ENCODE data around the gene HOXD13. TPM values are rescaled to one million over a fixed set of nuclear protein-coding genes. Genes with fewer than 3 reads are reported as not detected.

The HOXD13 gene
- polyA plus RNA-seq, 1 donor from 2014 or later, result not detected

GRCh38 chr2:176087330-176088047 lies 5.0 kb upstream of the HOXD13 start:
- H3K4me3 ChIP-seq (ENCODE audit: low read length), result peak overlapping the region; percentile 58
- H3K27me3 ChIP-seq (ENCODE audit: insufficient read depth, low read depth, low read length), result peaks cover 100% of the 10 kb centered on the region
- no peaks in the 10 kb centered on the region for H3K79me2 ChIP-seq (replicated peaks; ENCODE audit: insufficient read depth, low read length)
- no peak overlapping the region for H3K9ac ChIP-seq (ENCODE audit: low read length)
- no peaks in the 10 kb centered on the region for H3K36me3 ChIP-seq (ENCODE audit: insufficient read depth, low read length)
- H3K9me3 ChIP-seq (ENCODE audit: low read length), result peaks cover 4% of the 10 kb centered on the region
- H4K20me1 ChIP-seq (ENCODE audit: insufficient read depth), result no peaks in the 10 kb centered on the region
- no peak overlapping the region for H3K27ac ChIP-seq (ENCODE audit: low read length)
- H3K9me2 ChIP-seq (ENCODE audit: insufficient read depth, low read length), result no peaks in the 10 kb centered on the region
- TF ChIP-seq EP300 (conservative IDR thresholded peaks at IDR 0.05; ENCODE audit: poor library complexity, severe bottlenecking) (no peak), SMC3 (conservative IDR thresholded peaks at IDR 0.05; ENCODE audit: poor library complexity) (no peak), POLR2AphosphoS5 (IDR thresholded peaks at IDR 0.05) (no peak), MXI1 (conservative IDR thresholded peaks at IDR 0.05; ENCODE audit: poor library complexity, severe bottlenecking) (no peak), CTCF (IDR thresholded peaks at IDR 0.05; ENCODE audit: poor library complexity, severe bottlenecking) (no peak), RAD21 (conservative IDR thresholded peaks at IDR 0.05) (no peak), TAF1 (IDR thresholded peaks at IDR 0.05; ENCODE audit: low read depth) (no peak), EZH2 (IDR thresholded peaks at IDR 0.05; ENCODE audit: borderline replicate concordance, insufficient read depth, low read length, poor library complexity, severe bottlenecking) (no peak)
- TF ChIP-seq, protein P1, sequence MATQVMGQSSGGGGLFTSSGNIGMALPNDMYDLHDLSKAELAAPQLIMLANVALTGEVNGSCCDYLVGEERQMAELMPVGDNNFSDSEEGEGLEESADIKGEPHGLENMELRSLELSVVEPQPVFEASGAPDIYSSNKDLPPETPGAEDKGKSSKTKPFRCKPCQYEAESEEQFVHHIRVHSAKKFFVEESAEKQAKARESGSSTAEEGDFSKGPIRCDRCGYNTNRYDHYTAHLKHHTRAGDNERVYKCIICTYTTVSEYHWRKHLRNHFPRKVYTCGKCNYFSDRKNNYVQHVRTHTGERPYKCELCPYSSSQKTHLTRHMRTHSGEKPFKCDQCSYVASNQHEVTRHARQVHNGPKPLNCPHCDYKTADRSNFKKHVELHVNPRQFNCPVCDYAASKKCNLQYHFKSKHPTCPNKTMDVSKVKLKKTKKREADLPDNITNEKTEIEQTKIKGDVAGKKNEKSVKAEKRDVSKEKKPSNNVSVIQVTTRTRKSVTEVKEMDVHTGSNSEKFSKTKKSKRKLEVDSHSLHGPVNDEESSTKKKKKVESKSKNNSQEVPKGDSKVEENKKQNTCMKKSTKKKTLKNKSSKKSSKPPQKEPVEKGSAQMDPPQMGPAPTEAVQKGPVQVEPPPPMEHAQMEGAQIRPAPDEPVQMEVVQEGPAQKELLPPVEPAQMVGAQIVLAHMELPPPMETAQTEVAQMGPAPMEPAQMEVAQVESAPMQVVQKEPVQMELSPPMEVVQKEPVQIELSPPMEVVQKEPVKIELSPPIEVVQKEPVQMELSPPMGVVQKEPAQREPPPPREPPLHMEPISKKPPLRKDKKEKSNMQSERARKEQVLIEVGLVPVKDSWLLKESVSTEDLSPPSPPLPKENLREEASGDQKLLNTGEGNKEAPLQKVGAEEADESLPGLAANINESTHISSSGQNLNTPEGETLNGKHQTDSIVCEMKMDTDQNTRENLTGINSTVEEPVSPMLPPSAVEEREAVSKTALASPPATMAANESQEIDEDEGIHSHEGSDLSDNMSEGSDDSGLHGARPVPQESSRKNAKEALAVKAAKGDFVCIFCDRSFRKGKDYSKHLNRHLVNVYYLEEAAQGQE (IDR thresholded peaks at IDR 0.05; ENCODE audit: borderline replicate concordance), result no peak
- no peak overlapping the region for H3K4me2 ChIP-seq (ENCODE audit: low read length)
- no peaks in the 10 kb centered on the region for H3F3A ChIP-seq (ENCODE audit: insufficient read depth, low read length, poor library complexity, severe bottlenecking)
- no peak overlapping the region for H2AFZ ChIP-seq (ENCODE audit: low read depth, low read length)

DNA sequence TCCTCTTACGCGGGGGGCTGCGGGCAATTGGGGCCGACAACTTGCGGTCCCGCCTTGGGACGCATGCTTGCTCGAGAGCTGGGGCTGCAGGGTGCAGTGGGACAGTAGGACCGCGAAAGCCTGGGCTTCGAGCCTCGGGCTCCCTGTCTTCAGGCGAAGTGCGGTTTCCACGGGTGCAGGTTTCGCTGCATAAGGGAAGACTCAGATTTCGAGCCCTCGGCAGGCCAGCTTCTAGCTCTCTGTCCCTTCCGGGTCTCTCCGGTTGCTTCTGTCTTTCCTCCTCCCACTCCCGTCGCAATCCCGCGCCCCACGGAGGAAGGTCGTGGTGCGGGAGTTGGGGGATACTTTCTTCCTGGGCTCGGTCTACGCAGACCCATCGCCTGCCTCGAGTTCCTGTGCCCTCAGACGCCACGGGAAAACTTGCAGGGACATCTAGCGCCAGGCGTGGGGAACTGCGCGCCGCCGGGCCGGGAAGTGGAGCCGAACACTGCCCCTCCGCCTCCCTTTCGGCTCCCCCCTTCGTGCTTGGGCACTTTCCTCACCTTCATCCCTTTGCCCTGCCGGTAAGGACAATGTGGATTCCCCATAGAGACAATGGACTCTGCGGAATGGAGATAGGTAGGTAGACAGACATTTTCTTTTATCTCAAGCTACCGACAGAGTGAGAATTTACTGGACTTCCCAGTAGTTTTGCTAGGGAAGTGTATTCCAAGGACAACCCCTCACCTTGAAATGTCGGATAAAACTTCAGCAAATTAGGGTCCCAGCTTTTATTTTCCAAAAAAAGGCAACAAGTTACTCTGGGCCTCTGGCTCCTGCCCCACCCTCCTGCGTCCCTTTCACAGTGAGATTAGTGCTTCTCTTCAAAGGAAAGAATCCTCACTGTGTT lies 4.2 kb upstream of the HOXD13 start:
- no peaks in the 10 kb centered on the region for H3F3A ChIP-seq (ENCODE audit: insufficient read depth, low read length, poor library complexity, severe bottlenecking)
- H3K27ac ChIP-seq (ENCODE audit: low read length), result no peak overlapping the region
- H3K4me2 ChIP-seq (ENCODE audit: low read length), result no peak overlapping the region
- H3K9me2 ChIP-seq (ENCODE audit: insufficient read depth, low read length), result no peaks in the 10 kb centered on the region
- H4K20me1 ChIP-seq (ENCODE audit: insufficient read depth), result no peaks in the 10 kb centered on the region
- no peak overlapping the region for H2AFZ ChIP-seq (ENCODE audit: low read depth, low read length)
- TF ChIP-seq MXI1 (conservative IDR thresholded peaks at IDR 0.05; ENCODE audit: poor library complexity, severe bottlenecking) (no peak), SMC3 (conservative IDR thresholded peaks at IDR 0.05; ENCODE audit: poor library complexity) (peak; percentile 88), RAD21 (conservative IDR thresholded peaks at IDR 0.05) (peak; percentile 87), POLR2AphosphoS5 (IDR thresholded peaks at IDR 0.05) (peak; percentile 34), CTCF (IDR thresholded peaks at IDR 0.05; ENCODE audit: poor library complexity, severe bottlenecking) (peak; percentile 89)
- TF ChIP-seq, protein P1 (IDR thresholded peaks at IDR 0.05; ENCODE audit: borderline replicate concordance), result no peak
- H3K4me3 ChIP-seq (ENCODE audit: low read length), result peak overlapping the region; percentile 58
- peaks cover 4% of the 10 kb centered on the region for H3K9me3 ChIP-seq (ENCODE audit: low read length)
- H3K9ac ChIP-seq (ENCODE audit: low read length), result no peak overlapping the region
- no peaks in the 10 kb centered on the region for H3K36me3 ChIP-seq (ENCODE audit: insufficient read depth, low read length)
- H3K79me2 ChIP-seq (replicated peaks; ENCODE audit: insufficient read depth, low read length), result no peaks in the 10 kb centered on the region
- H3K27me3 ChIP-seq (ENCODE audit: insufficient read depth, low read depth, low read length), result peaks cover 99% of the 10 kb centered on the region
